HEK293T (cell line): Measurements from ENCODE around the gene HINFP.

Source experiments
- CTCF ChIA-PET: fragments of 350-600 bp; formaldehyde crosslinking; extraction: SDS; loops from one replicate; lab custom pipeline; 2021; ENCODE audit warnings: antibody characterized with exemption, inconsistent platforms; lab: Yijun Ruan, JAX
- POLR2A ChIA-PET: fragments of 350-600 bp; formaldehyde crosslinking; extraction: SDS; loops from one replicate; lab custom pipeline; 2020; ENCODE audit warnings: antibody characterized with exemption, inconsistent platforms; lab: Yijun Ruan, JAX
- DNase-seq: peaks from one replicate; pipeline ENCODE4 v3.0.0; 2012; ENCODE audit warnings: mixed read lengths; ENCODE audit errors: extremely low spot score
- ARNT ChIP-seq: fragments of 450-650 bp; IDR thresholded peaks from 2 replicates; pipeline ENCODE4 v1.6.1; 2017; ENCODE audit warnings: mild to moderate bottlenecking
- BHLHE40 ChIP-seq: fragments of 450-650 bp; IDR thresholded peaks from 2 replicates; pipeline ENCODE4 v1.6.1; 2016; ENCODE audit warnings: mild to moderate bottlenecking, moderate library complexity, borderline replicate concordance
- CTBP1 ChIP-seq: fragments of 450-650 bp; IDR thresholded peaks from 2 replicates; pipeline ENCODE4 v1.6.1; 2016; ENCODE audit warnings: borderline replicate concordance
- ELF4 ChIP-seq: fragments of 450-650 bp; IDR thresholded peaks from 2 replicates; pipeline ENCODE4 v1.6.1; 2017; ENCODE audit warnings: antibody characterized with exemption
- FOXA1 ChIP-seq: fragments of 450-650 bp; IDR thresholded peaks from 2 replicates; pipeline ENCODE4 v1.6.1; 2016; ENCODE audit warnings: mild to moderate bottlenecking
- FOXK2 ChIP-seq: fragments of 450-650 bp; IDR thresholded peaks from 2 replicates; pipeline ENCODE4 v1.6.1; 2016; ENCODE audit warnings: mild to moderate bottlenecking
- FOXM1 ChIP-seq: fragments of 450-650 bp; IDR thresholded peaks from 2 replicates; pipeline ENCODE4 v1.6.1; 2017; ENCODE audit warnings: mild to moderate bottlenecking, borderline replicate concordance
- HDGF ChIP-seq: fragments of 450-650 bp; IDR thresholded peaks from 2 replicates; pipeline ENCODE4 v1.6.1; 2017; ENCODE audit warnings: antibody characterized with exemption, borderline replicate concordance
- L3MBTL2 ChIP-seq: fragments of 450-650 bp; conservative IDR thresholded peaks from 2 replicates; pipeline ENCODE4 v1.6.1; 2016; ENCODE audit warnings: mild to moderate bottlenecking
- LEF1 ChIP-seq: fragments of 450-650 bp; IDR thresholded peaks from 2 replicates; pipeline ENCODE4 v1.6.1; 2017; ENCODE audit warnings: mild to moderate bottlenecking, borderline replicate concordance
- NFRKB ChIP-seq: fragments of 450-650 bp; IDR thresholded peaks from 2 replicates; pipeline ENCODE4 v1.6.1; 2016; ENCODE audit warnings: mild to moderate bottlenecking, moderate library complexity
- SP1 ChIP-seq: fragments of 450-650 bp; IDR thresholded peaks from 2 replicates; pipeline ENCODE4 v1.6.1; 2017
- SUZ12 ChIP-seq: fragments of 450-650 bp; IDR thresholded peaks from 2 replicates; pipeline ENCODE4 v1.6.1; 2016; ENCODE audit warnings: mild to moderate bottlenecking
- TARDBP ChIP-seq: fragments of 450-650 bp; IDR thresholded peaks from 2 replicates; pipeline ENCODE4 v1.6.1; 2016
- ZNF384 ChIP-seq: fragments of 450-650 bp; IDR thresholded peaks from 2 replicates; pipeline ENCODE4 v1.6.1; 2016
- TF ChIP-seq, protein P1 (sequence below): fragments of 450-650 bp; IDR thresholded peaks from 2 replicates; pipeline ENCODE4 v1.6.1; 2016

HINFP gene

GRCh38 chr11:119085437-119085847 lies 35.9 kb upstream of the HINFP start:
- CTCF ChIA-PET, result interaction anchor here (0.6 to 1.0 kb wide), 3 partner anchors 17 to 236 kb away, joined by 3 read pairs; partner anchors contain the start of gene DPAGT1
- TF ChIP-seq ARNT, result no peak
- DNase-seq, result no peak
- POLR2A ChIA-PET, result interaction anchor here (1.0 to 3.4 kb wide), 13 partner anchors 9 to 98 kb away, joined by 3 to 47 read pairs (median 5); partner anchors contain the start of genes C2CD2L, DPAGT1, HINFP and HYOU1

GRCh38 chr11:119087123-119087522 lies 34.3 kb upstream of the HINFP start:
- no peak for DNase-seq
- CTCF ChIA-PET, result interaction anchor here (0.6 kb wide), 1 partner anchor 100 kb away, joined by 11 read pairs; no protein-coding TSS in a partner anchor
- POLR2A ChIA-PET, result interaction anchor here (1.0 to 3.4 kb wide), 2 partner anchors 7 to 34 kb away, joined by 4 to 47 read pairs; partner anchors contain the start of gene HINFP
- TF ChIP-seq ZNF384 (peak; percentile 51; the same call in 1 of the 2 replicates), FOXM1 (no peak), HDGF (no peak)

DNA sequence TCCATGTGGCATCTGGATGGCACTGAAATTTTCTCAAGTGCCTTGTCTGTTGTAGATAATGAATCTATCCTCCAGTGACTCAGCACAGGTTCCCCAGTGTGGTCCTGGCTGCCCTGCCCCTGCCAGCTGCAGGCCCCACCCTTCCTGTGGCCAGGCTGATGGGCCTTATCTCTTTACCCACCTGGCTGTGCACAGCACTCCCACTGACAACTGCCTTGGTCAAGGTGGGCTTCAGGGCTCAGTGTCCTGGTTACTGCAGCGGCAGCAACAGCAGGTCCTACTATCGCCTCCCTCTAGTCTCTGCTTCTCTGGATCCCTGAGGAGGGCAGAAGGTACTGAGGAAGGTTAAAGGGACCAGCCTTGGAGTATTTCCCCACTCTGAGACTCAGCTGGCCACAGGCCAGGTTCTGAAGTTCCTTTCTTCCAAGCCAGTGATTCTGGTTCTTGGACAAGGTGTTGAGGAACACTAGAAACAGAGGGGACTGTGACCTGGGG lies 33.6 kb upstream of the HINFP start:
- no peak for DNase-seq
- no peak for TF ChIP-seq SP1
- TF ChIP-seq ARNT, result no peak
- TF ChIP-seq TARDBP, result no peak
- TF ChIP-seq NFRKB, result no peak
- no peak for TF ChIP-seq FOXK2
- TF ChIP-seq L3MBTL2, result no peak
- TF ChIP-seq BHLHE40, result no peak
- TF ChIP-seq ZNF384, result no peak
- TF ChIP-seq FOXA1, result no peak
- no peak for TF ChIP-seq SUZ12
- TF ChIP-seq, protein P1, sequence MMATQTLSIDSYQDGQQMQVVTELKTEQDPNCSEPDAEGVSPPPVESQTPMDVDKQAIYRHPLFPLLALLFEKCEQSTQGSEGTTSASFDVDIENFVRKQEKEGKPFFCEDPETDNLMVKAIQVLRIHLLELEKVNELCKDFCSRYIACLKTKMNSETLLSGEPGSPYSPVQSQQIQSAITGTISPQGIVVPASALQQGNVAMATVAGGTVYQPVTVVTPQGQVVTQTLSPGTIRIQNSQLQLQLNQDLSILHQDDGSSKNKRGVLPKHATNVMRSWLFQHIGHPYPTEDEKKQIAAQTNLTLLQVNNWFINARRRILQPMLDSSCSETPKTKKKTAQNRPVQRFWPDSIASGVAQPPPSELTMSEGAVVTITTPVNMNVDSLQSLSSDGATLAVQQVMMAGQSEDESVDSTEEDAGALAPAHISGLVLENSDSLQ, result no peak
- ChIA-PET CTCF (no interaction called here), POLR2A (no interaction called here)

GRCh38 chr11:119088406-119088805 lies 33.0 kb upstream of the HINFP start:
- TF ChIP-seq L3MBTL2 (no peak), ZNF384 (no peak), NFRKB (no peak), SUZ12 (no peak)
- TF ChIP-seq, protein P1, result no peak
- DNase-seq, result no peak
- CTCF ChIA-PET, result no interaction called here
- POLR2A ChIA-PET, result interaction anchor here (1.1 kb wide), 1 partner anchor 33 kb away, joined by 4 read pairs; the partner anchor contains the start of gene HINFP

DNA sequence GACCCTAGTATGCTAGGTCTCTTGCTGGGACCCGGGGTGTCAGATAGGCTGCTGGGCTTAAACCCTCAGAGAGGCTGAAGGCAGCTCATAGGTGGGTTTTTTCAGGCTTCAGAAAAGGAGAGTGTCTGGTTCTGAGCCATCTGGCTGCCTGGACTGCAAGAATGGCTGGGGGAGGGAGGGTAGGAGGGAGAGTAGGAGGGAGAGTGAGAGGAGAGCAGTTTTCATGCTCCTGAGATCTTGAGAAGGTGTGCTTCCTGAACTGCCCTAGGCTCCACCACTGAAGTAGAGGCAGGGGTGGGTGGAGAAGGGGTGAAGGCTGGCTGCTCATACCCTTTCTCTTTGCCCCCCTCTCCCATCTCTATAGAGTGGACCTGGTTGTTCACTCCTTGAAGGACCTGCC lies 32.1 kb upstream of the HINFP start:
- ChIA-PET POLR2A (interaction anchor here (1.1 kb wide), 1 partner anchor 32 kb away, joined by 4 read pairs; the partner anchor contains the start of gene HINFP), CTCF (no interaction called here)
- DNase-seq, result no peak
- no peak for TF ChIP-seq FOXK2
- TF ChIP-seq TARDBP, result no peak
- TF ChIP-seq FOXA1, result no peak
- TF ChIP-seq SUZ12, result no peak
- no peak for TF ChIP-seq NFRKB
- TF ChIP-seq L3MBTL2, result no peak
- TF ChIP-seq LEF1, result no peak
- TF ChIP-seq FOXM1, result no peak
- TF ChIP-seq BHLHE40, result no peak
- TF ChIP-seq SP1, result no peak
- no peak for TF ChIP-seq HDGF

DNA sequence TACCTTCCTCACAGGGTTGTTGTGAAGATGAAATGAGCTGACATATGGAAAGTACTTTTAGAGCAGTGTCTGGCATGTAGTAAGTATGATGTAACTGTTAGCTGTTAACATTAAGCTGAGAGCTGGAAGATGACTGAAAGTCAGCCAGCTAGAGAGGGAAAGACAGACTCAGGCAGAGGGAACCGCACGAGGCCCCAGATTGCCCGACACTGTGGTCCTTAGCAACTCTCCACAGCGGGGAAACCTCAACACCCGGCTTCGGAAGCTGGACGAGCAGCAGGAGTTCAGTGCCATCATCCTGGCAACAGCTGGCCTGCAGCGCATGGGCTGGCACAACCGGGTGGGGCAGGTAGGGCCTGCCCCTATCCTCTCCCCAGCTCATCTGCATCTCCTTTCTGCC lies 30.2 kb upstream of the HINFP start:
- no peak for DNase-seq
- TF ChIP-seq FOXM1, result no peak
- no peak for TF ChIP-seq ELF4
- TF ChIP-seq HDGF, result no peak
- no peak for TF ChIP-seq L3MBTL2
- no peak for TF ChIP-seq ZNF384
- no peak for TF ChIP-seq NFRKB
- no peak for TF ChIP-seq TARDBP
- ChIA-PET CTCF (interaction anchor here (0.6 to 0.7 kb wide), 2 partner anchors 160 to 247 kb away, joined by 3 read pairs; no protein-coding TSS in a partner anchor), POLR2A (interaction anchor here (1.2 to 1.4 kb wide), 2 partner anchors 16 to 24 kb away, joined by 4 read pairs; partner anchors contain the start of genes C2CD2L and VPS11)

GRCh38 chr11:119091966-119092879 lies 29.2 kb upstream of the HINFP start:
- no peak for DNase-seq
- POLR2A ChIA-PET, result interaction anchor here (1.0 to 4.1 kb wide), 5 partner anchors 7 to 25 kb away, joined by 3 to 47 read pairs (median 6); partner anchors contain the start of genes C2CD2L, DPAGT1, HMBS and VPS11
- TF ChIP-seq ZNF384 (no peak), NFRKB (no peak), ELF4 (no peak), HDGF (no peak), CTBP1 (no peak), ARNT (no peak)
- CTCF ChIA-PET, result interaction anchor here (0.7 kb wide), 1 partner anchor 161 kb away, joined by 3 read pairs; no protein-coding TSS in a partner anchor
